Right lung (tissue), 5 donors: ENCODE data around the gene ABCC1. TPM values are rescaled to one million over a fixed set of nuclear protein-coding genes. Genes with fewer than 3 reads are reported as not detected.
A peak's percentile ranks its signal among the peaks of the same experiment; 100 is the strongest.

Experiments used
- DNase-seq, 2 donors: peaks; one replicate each; pipeline ENCODE4 v3.0.0-alpha.2; 2013
- polyA plus RNA-seq, 5 donors: library from polyadenylated mRNA; unstranded; fragments of 120-200 nt; gene quantifications; one replicate each; pipeline versions ENCODE4 v1.2.1 to v1.2.3, GENCODE V29; 2013; ENCODE audit warnings: inconsistent platforms in 1 of 5, low replicate concordance in 1 of 5; ENCODE audit not compliant: insufficient read length in 5 of 5, insufficient read depth in 1 of 5

The ABCC1 gene
- polyA plus RNA-seq, 5 donors, result 24.1 to 30.8 (median 26.9) TPM

GRCh38 chr16:16109453-16110110 is 160.2 kb downstream of the ABCC1 start:
- no peak for DNase-seq

- DNase-seq, result no peak
These were observed 160.7 kb downstream of the ABCC1 start for GRCh38 chr16:16110111-16110490.

DNA sequence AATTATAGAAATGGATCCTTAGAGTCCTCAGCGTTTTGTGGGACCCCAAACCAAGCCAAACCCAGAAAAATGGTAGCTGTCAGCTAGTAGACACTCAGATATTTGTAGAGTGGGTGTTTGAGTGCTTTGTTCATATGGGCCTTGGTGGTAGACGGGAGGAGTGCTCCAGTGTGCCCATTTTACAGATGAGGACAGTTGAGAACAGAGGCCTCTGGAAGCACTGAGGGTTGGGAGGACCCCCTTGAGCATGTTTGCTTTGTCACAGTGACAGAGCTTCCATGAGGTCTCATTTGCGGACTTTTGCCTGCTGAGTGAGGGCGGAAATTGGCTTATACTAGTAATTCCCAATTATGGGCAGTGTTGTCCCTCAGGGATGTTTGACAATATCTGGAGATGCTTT is 162.2 kb downstream of the ABCC1 start:
- DNase-seq, result no peak

GRCh38 chr16:16112450-16113053 is 163.1 kb downstream of the ABCC1 start:
- DNase-seq, result no peak

- DNase-seq, result no peak
These were observed 163.7 kb downstream of the ABCC1 start for GRCh38 chr16:16113076-16113475.

DNA sequence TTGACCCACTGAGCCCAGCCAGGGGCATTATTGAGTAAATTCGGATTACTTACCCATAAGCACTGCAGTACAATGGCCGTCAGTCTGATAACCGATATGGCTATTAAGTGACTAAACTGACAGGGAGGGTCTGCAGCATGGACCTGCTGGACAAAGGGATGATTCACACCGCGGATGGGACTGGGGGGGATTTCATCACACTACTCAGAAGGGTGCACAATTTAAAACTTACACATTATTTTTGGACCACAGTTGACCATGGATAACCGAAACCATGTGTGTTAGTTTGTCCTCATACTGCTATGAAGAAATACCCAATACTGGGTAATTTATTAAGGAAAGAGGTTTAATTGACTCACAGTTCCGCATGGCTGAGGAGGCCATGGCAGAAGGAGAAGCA is 167.4 kb downstream of the ABCC1 start:
- no peak for DNase-seq

DNA sequence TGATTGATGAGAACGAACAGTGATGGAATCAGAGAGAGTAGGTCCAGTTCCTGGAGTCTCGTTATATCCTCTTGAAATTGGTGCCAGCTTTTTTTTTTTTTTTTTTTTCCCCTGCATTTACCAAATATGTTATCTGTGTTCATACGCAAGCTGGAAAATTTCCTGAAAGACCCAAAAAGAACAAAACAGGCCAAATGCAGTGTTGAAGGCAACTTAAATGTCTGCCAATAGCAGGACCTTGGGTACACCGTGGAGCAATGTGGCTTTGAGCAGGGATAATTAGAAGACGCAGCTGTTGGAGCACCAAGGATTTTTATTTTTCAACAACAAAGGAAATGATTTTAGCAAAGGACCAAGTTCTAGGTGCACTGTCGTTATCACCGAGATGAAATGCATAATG is 168.9 kb downstream of the ABCC1 start:
- no peak for DNase-seq

DNA sequence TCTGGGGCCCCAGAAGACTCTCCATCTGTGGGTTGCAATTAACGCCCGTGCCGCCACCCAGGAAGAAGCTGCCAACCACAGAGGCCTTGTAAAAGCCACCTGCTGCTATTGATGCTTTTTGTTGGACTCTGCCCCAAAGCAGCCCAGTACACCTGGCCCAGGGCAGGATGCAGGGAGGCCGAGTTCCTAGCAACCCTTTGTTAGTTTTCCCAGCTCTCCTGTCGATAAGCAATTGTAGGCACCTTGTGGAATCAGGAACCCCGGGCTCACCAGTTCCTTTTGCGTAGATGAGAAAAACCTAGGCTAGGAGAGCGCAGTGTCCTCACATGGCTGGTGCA is 170.6 kb downstream of the ABCC1 start:
- no peak for DNase-seq

GRCh38 chr16:16120382-16121184 is 171.2 kb downstream of the ABCC1 start:
- DNase-seq, result peak; percentile 5 to 11

- DNase-seq, result no peak
These were observed 171.8 kb downstream of the ABCC1 start for GRCh38 chr16:16121185-16121727.

DNA sequence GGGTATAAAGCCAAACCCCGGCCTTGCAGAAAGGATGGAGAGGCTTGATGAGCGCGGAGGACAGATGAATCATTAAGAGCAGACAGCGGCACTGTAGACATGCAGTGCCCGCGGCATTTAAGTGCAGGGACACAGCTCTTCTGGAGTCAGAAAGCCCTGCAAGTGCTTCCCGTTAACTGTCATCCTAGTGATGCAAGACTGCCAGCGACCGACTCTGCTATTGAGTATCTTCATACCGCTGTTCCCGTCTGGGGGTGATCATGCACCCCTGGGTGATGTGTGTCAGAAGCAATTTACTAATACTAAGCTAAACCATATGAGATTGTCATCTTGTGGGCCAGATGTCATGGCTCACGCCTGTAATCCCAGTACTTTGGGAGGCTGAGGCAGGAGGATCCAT is 172.8 kb downstream of the ABCC1 start:
- DNase-seq, result no peak

- DNase-seq, result no peak
These were observed 175.0 kb downstream of the ABCC1 start for GRCh38 chr16:16124438-16124837.

GRCh38 chr16:16124974-16125373 is 175.6 kb downstream of the ABCC1 start:
- DNase-seq, result no peak

GRCh38 chr16:16126896-16127295 is 177.5 kb downstream of the ABCC1 start:
- DNase-seq, result no peak

- DNase-seq, result peak in 1 of 2 donors; percentile 64
These were observed 178.2 kb downstream of the ABCC1 start for GRCh38 chr16:16127469-16128116.

DNA sequence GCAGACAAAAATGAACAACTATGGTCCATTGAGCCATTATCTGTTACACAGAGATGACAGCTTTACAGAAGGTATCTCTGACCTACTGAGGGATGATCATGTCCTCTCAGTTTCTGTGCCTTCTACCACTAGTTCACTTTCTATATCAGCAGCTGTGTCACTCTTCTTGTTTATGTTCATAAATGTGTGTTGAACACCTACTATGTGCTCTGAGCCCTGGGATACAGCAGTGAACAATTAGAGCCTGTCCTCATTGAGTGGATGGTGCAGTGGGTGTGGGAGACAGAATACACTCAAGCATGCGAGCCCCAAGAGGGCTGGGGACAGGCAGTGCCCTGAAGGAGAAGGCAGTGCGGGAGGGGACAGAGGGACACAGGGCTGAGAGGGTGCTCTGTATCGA is 181.8 kb downstream of the ABCC1 start:
- DNase-seq, result no peak

DNA sequence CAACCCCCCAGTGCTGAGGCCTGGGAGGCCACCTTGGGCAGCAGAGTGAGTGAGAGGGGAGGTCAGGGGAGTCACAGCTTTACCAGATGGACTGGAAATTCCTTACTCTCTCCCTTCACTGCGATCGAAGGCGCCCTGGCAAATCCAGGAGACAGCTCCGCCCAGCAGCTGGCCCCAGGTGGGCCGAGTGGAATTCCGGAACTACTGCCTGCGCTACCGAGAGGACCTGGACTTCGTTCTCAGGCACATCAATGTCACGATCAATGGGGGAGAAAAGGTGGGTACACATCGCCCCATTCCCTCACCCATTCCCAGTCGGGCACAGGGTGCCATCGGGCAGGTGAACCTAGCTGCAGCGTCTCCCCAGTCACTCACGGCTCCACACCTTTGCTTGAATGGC is 182.2 kb downstream of the ABCC1 start:
- DNase-seq, result no peak

GRCh38 chr16:16133943-16134604 is 184.7 kb downstream of the ABCC1 start:
- no peak for DNase-seq

DNA sequence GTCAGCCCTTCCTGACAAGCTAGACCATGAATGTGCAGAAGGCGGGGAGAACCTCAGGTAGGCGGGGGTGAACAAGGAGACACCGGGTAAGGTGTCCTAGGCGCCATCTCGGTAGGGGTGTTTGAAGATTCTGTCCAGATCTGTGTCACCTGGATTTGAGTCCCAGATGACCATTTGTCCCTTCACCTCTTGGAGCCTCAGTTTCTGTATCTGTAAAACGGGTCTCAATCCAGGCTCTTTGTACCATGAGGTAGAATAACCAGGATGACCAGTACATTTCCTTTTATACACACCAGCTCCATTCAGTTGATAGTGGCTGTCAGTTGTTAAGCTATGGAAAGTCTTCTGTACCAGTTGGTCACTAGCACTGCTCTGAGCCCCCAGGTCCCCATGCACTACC is 187.2 kb downstream of the ABCC1 start:
- no peak for DNase-seq

DNA sequence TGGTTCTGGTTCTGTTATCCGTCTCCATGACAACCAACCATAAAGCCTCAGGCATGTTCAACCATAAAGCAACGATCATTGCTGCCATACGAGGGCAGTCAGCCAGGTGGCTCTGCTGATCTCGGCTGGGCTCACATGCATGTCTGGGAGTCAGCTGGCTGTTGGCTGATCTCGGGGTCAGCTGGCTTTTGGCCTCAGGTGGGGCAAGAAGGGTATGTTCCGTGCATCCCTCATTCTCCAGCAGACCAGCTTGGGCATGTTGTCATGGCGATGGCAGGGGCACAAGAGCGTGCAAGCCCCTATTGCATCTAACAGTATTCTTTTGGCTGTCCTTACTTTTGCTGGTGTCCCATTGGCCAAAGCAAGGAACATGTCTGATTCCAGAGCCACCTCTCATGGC is 187.7 kb downstream of the ABCC1 start:
- DNase-seq, result no peak

- DNase-seq, result no peak
These were observed 188.7 kb downstream of the ABCC1 start for GRCh38 chr16:16138034-16138635.
